ENCODE results near the gene PDCD4. TPM values are rescaled to one million over a fixed set of nuclear protein-coding genes. Genes with fewer than 3 reads are reported as not detected.

Gene PDCD4
- polyA plus RNA-seq, 4 donors: 208 to 290 (median 237) TPM

- DNase-seq (ENCODE audit: low read depth in 4 of 4, low spot score in 3 of 4): no peak
These were observed 29.9 kb upstream of the PDCD4 start for GRCh38 chr10:110841767-110842267.

- DNase-seq (ENCODE audit: low read depth in 4 of 4, low spot score in 3 of 4): no peak
These were observed 29.3 kb upstream of the PDCD4 start for GRCh38 chr10:110842326-110842904.

GRCh38 chr10:110843031-110843430 lies 28.7 kb upstream of the PDCD4 start:
- DNase-seq (ENCODE audit: low read depth in 4 of 4, low spot score in 3 of 4): no peak

GRCh38 chr10:110843796-110844616 lies 27.7 kb upstream of the PDCD4 start:
- no peak for DNase-seq (ENCODE audit: low read depth in 4 of 4, low spot score in 3 of 4)

GRCh38 chr10:110844617-110844881 lies 27.2 kb upstream of the PDCD4 start:
- no peak for DNase-seq (ENCODE audit: low read depth in 4 of 4, low spot score in 3 of 4)

GRCh38 chr10:110845192-110845755 lies 26.5 kb upstream of the PDCD4 start:
- no peak for DNase-seq (ENCODE audit: low read depth in 4 of 4, low spot score in 3 of 4)

GRCh38 chr10:110845756-110846620 lies 25.7 kb upstream of the PDCD4 start:
- DNase-seq (ENCODE audit: low read depth in 4 of 4, low spot score in 3 of 4): no peak

- DNase-seq (ENCODE audit: low read depth in 4 of 4, low spot score in 3 of 4): no peak
These were observed 24.4 kb upstream of the PDCD4 start for GRCh38 chr10:110847374-110847773.

- no peak for DNase-seq (ENCODE audit: low read depth in 4 of 4, low spot score in 3 of 4)
These were observed 23.6 kb upstream of the PDCD4 start for GRCh38 chr10:110848106-110848505.

GRCh38 chr10:110850099-110850498 lies 21.6 kb upstream of the PDCD4 start:
- no peak for DNase-seq (ENCODE audit: low read depth in 4 of 4, low spot score in 3 of 4)

- no peak for DNase-seq (ENCODE audit: low read depth in 4 of 4, low spot score in 3 of 4)
These were observed 20.6 kb upstream of the PDCD4 start for GRCh38 chr10:110851020-110851612.

- DNase-seq (ENCODE audit: low read depth in 4 of 4, low spot score in 3 of 4): no peak
These were observed 19.4 kb upstream of the PDCD4 start for GRCh38 chr10:110852255-110852896.

GRCh38 chr10:110852947-110853346 lies 18.8 kb upstream of the PDCD4 start:
- no peak for DNase-seq (ENCODE audit: low read depth in 4 of 4, low spot score in 3 of 4)

- no peak for DNase-seq (ENCODE audit: low read depth in 4 of 4, low spot score in 3 of 4)
These were observed 17.7 kb upstream of the PDCD4 start for GRCh38 chr10:110853921-110854605.

- no peak for DNase-seq (ENCODE audit: low read depth in 4 of 4, low spot score in 3 of 4)
These were observed 14.2 kb upstream of the PDCD4 start for GRCh38 chr10:110857265-110858171.

- DNase-seq (ENCODE audit: low read depth in 4 of 4, low spot score in 3 of 4): no peak
These were observed 13.3 kb upstream of the PDCD4 start for GRCh38 chr10:110858297-110858934.

GRCh38 chr10:110859206-110859972 lies 12.3 kb upstream of the PDCD4 start:
- no peak for DNase-seq (ENCODE audit: low read depth in 4 of 4, low spot score in 3 of 4)
